ENCODE measurements around the gene TMCC1.
"Not testable (repeated sequence)": the region's sequence is repeated elsewhere in the genome, so short reads cannot be mapped to it uniquely, and the experiment has no call there.

Gene TMCC1

DNA sequence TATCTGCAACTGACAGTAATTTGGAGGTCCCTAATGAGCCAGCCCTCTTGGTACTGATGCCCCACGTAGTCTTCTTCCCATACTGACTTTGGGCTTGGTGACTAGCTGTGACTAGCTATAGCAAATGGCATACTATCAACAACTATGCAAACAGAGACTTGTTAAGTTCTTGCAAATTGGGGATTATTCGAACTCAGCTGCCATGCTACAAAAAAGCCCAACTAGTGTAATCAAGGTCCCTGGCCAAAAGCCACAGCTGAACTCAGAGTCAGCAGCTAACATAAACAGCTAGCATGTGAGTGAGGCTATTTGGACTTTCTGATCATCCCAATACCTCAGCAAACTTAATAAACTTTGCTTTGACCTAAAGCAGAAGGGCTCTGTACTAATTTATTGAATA is 165.8 kb downstream of the TMCC1 start:
- no peak for DNase-seq (ENCODE audit: low read depth in 2 of 2)

DNA sequence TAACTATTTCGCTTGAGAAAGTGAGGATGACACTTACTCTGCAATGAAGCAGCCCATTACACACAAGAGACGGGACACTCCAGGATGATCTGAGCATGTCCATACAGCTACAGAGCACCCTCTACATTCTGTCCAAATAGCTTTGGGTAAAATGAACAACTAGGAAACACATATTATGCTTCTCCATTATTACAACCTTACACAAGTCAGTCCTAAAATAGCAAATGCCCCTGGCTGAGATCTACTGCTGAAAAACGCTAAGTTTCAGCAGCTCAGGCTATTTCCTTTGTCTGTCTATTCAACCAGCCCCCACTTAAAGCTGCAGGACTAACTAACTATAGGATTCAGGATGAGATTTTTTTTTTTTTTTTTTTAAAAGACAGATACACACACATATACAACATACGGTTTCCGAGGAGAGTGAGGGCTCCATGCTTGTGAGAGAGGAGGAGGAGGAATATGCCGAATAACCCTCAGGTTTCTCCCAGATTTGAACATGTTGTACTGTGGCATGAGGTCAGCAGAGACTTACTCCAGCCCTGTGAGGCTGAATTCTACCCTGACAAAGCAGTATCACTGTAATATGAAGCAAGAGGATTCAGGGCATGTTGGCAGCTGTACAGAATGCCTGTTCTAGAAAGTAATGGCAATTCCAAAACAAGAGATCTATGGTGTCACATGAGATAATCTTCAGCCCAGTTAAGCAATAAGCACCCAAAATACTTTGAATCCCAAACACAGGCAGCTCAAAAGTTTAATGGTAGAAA is 169.8 kb downstream of the TMCC1 start:
- DNase-seq (ENCODE audit: low read depth in 2 of 2) = no peak

DNA sequence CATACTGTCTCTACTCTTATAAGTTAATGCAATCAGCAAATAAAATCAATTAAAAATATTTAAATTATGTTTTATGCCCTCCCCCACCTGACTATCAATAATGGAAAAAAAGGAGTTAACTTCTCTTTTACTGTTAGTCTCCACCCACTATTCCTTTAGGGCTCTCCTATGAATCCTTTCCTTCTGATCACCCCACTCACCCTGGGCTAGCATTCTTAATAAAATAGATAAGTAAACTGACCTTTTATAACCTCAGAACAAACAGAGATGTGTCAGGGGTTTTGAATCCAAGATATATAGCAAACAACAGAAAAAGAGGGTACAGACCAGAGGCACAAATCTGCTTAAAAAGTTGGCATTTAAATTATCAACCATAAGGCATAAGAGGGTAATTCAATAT is 171.0 kb downstream of the TMCC1 start:
- no peak for DNase-seq (ENCODE audit: low read depth in 2 of 2)

DNA sequence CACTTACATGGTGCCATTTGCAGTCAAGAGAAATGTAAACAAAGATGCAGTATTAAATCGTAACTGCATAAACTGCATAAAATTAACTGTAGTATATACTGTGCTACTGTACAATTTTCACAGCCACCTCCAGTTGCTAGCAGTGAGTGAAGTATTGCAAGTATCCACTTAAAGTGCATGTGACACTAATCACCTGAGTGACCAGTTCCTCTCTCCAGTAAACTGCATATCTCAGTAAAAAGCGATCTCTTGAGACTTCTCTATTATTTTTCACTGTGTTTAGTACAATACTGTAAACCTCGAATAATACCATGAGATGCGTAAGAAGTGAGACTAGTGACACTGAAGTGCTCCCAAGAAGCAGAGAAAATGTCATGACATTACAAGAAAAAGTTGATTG is 175.3 kb downstream of the TMCC1 start:
- DNase-seq (ENCODE audit: low read depth in 2 of 2) = no peak

DNA sequence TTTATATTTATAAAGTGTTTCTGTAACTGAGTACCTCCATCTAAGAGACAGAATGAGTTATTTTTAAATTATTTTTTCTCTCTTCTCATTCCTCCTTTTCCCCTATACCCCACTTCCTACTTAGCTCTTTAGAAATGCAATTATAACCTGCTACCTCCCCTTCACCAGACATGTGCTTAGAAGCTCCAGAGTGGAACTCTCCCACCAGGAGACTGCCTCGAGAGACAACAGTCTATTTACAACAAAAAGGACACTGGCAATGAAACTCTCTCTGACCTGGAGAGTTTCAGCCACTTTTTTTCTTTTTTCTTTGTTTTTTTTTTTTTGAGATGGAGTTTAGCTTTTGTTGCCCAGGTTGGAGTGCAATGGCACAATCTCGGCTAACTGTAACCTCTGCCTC is 177.7 kb downstream of the TMCC1 start:
- no peak for DNase-seq (ENCODE audit: low read depth in 2 of 2)

DNA sequence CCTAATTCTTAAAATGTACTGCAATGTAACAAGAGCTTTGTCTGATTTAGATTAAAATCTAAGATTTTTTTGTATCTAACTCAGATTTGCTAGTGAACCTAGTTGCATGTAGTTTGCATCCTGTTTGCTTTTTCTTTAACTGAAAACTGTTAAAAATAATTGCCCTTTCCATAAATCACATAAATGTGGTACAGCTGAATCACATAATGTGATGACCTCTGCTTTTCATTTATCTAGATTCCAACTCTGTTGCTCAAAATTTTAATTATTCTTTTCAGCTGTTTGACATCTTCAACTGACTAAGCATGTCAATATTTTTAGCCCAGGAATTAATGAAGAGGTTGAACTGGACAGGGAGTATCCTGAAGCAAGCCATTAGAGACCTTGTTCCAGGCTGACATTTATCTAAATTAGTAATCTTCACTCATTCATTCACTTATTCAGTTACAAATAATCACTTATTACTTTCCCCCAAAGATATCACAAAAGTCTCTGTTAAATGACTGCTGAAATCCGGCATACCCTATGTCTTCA is 185.1 kb downstream of the TMCC1 start:
- DNase-seq (ENCODE audit: low read depth in 2 of 2) = no peak

DNA sequence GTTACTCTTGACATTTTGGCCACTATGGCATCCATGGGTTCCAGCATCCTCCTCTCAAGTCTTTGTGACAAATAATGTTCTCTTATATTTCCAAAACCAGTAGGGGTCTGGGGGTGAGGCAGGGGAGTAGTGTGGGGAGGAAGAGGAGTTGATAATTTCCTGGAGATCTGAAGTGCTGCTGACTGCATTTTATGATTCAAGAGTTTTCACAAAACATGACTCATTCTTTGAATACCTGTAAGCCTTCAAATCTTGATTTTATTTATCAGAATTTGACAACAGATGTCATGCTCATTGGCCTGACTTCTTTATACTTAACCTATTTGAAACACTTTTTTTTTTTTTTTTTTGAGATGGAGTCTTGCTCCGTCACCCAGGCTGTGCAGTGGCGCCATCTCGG is 188.2 kb downstream of the TMCC1 start:
- DNase-seq (ENCODE audit: low read depth in 2 of 2) = no peak

DNA sequence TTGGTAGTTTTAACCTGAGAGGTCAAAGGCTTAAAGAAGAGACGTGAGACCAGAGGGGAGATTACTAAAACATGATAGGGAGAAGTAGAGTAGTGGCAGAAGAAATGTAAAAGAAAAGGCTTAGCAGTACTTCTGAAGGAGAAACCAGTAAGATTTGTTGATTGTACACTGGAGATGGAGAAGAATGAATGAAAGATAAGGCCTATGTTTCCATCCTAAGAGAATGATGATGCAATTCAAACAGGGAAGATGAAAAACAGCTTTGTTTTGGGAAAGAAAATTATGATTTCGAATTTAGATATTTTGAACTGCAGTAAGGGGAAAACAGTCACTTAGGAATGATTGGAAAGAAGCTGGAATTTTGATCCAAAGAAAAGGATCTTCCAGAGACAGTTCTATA is 189.6 kb downstream of the TMCC1 start:
- DNase-seq (ENCODE audit: low read depth in 2 of 2) = no peak

DNA sequence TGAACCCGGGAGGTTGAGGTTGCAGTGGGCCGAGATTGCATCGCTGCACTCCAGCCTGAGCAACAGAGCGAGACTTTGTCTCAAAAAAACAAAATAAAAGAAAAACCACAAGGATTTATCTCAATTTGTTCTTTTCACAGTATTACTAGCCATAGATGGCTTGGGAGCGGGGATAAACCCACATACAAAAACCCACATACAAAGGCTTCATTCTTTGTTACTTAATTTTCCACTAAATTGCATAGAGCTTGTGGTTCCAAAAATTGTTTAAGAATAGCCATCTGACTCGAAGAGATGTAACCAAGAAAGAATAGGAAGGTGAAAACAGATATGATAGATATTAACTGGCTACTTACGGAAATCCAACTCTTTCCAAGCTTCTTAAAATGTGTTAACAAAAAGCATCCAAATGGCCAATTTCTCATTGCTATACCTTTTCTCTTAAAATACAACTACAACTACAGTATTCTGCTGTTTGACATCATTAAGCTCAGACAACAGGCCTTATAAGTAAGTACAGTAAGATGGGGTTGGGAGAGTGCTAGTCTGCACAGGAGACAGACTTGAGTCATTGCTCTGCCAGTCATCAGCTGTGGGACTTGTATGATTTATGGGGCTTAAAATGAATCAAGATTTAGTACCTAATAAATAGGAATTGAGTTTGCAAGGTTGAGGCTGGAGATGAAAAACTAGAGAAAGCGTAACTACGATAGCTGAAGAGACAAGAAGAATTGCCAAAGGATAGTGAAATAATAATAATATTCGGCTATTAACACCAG is 190.4 kb downstream of the TMCC1 start:
- DNase-seq (ENCODE audit: low read depth in 2 of 2) = no peak

DNA sequence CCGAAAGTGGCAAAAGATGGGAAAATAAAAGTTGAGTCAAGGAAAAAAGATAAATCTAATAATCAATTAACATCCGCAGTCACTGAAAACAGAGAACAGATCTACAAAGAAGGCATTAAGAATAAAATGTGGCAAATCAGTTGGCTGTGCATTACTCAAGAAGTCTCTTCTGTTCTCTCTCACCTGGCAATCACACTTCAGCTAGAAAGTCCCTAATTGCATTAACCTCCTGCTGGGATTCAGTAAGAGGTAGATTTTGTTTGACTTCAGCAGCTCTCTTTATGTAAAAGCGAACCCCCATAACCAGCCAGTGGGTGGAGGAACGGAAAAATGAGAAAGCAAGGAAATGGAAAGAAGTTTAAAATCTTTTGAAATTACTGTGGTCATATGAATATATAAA is 192.3 kb downstream of the TMCC1 start:
- DNase-seq (ENCODE audit: low read depth in 2 of 2) = no peak

DNA sequence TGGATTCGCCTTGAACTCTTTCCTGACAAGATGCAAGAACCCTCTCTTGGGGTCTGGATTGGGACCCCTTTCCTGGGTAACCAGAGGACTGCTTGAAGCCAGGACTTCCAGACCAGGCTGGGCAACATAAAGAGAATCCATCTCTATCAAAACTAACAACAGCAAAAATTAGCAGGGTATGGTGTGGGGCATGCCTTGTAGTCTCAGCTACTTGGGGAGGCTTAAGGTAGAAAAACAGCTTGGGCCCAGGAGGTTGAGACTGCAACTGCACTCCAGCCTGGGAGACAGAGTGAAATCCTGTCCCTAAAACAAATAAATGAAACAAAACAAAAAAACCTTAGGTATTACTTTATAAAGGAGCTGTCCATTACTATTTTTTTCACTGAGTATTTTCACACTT is 193.9 kb downstream of the TMCC1 start:
- no peak for DNase-seq (ENCODE audit: low read depth in 2 of 2)

DNA sequence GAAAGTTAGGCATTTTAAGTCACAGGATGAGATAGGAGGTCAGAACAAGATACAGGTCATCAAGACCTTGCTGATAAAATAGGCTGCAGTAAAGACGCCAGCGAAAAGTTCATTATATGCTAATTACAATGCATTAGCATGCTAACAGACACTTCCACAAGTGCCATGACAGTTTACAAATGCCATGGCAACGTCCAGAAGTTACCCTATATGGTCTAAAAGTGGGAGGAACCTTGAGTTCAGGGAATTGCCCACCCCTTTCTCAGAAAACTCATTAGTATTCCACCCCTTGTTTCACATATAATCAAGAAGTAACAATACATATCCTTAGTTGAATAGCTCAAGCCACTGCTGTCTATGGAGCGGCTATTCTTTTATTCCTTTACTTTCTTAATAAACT is 194.3 kb downstream of the TMCC1 start:
- DNase-seq (ENCODE audit: low read depth in 2 of 2) = no peak

DNA sequence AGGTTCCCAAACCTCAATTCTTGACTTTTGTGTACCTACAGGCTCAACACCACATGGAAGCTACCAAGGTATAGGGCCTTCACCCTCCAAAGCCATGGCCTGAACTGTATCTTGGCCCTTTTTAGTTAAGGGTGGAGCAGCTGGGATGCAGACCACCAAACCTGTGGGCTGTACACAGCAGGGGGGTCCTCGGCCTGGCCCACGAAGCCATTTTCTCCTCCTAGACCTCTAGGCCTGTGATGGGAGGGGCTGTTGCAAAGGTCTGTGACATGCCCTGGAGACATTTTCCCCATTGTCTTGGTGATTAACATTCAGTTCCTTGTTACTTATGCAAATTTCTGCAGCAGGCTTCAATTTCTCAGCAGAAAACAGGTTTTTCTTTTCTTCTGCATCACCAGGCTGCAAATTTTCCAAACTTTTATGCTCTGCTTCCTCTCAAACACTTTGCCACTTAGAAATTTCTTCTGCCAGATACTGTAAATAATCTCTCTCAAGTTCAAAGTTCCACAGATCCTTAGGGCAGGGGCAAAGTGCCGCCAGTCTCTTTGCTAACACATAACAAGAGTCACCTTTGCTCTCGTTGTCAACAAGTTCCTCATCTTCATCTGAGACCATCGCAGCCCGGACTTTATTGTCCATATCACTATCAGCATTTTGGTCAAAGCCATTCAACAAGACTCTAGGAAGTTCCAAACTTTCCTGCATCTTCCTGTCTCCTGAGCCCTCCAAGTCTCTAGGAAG is 196.1 kb downstream of the TMCC1 start:
- DNase-seq (ENCODE audit: low read depth in 2 of 2) = no peak

DNA sequence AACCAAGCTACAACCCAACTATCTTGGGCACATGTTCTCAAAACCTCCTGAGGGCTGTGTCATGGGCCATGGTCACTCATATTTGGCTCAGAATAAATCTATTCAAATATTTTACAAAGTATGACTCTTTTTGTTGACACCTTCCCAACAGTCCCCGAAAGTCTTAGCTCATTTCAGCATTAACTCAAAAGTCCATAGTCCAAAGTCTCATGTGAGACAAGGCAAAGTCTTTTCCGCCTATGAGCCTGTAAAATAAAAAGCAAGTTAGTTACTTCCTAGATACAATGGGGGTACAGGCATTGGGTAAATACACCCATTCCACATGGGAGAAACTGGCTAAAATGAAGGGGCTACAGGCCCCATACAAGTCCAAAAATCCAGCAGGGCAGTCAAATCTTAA is 197.1 kb downstream of the TMCC1 start:
- not testable (repeated sequence) for DNase-seq (ENCODE audit: low read depth in 2 of 2)

DNA sequence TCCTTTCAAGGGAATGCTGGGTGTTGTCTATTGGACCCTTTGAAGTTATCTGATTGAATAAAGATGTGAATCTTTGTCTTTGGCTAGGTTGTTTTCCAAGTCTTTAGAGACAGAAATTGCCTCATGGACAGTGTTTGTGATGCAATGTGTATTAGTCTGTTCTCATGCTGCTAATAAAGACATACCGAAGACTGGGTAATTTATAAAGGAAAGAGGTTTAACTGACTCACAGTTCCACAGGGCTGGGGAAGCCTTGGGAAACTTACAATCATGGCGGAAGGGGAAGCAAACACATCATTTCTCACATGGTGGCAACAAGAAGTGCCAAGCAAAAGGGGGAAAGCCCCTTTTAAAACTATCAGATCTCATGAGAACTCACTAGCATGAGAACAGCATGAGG is 198.3 kb downstream of the TMCC1 start:
- DNase-seq (ENCODE audit: low read depth in 2 of 2) = no peak

DNA sequence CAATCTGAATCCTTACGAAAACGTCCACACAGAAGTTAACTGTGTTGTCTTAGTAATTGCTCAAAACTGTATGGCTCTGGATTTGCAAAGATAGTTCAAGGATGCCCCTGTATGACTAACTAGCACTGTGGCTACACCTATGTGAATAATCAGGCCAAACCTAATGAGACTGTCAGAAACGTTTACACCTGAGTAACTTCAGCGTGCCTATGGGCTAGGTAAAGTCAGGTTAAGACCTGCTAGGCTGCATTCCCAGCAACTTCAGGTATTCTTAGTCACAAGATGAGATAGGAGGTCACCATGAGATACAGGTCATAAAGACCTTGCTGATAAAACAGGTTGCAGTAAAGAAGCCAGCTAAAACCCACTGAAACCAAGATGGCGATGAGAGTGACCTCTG is 199.3 kb downstream of the TMCC1 start:
- DNase-seq (ENCODE audit: low read depth in 2 of 2) = no peak

DNA sequence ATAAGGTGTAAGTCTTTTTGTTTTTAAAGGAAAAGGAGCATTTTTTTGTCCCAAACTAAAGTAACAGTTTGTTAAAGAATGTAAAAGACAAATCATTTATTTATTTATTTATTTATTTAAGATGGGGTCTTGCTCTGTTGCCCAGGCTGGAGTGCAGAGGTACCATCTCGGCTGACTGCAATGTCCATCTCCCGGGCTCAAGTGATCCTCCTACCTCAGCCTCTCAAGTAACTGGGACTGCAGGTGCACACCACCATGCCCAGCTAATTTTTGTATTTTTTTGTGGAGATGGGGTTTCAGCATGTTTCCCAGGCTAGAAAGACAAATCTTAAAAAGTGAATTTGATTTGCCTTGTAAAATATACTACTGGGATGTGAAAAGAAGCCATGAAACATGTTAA is 200.8 kb downstream of the TMCC1 start:
- DNase-seq (ENCODE audit: low read depth in 2 of 2) = no peak

DNA sequence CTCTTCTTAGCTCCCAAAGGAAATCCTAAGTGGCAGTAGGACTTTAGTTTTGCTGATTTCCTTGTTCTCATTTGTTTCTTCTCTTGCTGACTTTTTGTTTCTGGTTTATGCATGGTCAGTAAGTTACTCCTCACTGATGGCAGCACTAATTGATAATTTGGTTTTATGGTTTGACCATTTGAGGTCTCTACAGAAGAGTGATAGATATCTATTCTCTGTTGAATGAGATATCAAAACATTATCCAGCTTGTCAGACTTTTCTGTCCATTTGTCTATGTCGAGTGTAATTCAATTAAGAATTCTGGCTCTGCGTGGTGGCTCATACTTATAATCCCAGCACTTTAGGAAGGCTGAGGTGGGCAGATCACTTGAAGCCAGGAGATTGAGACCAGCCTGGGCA is 202.5 kb downstream of the TMCC1 start:
- DNase-seq (ENCODE audit: low read depth in 2 of 2) = no peak

DNA sequence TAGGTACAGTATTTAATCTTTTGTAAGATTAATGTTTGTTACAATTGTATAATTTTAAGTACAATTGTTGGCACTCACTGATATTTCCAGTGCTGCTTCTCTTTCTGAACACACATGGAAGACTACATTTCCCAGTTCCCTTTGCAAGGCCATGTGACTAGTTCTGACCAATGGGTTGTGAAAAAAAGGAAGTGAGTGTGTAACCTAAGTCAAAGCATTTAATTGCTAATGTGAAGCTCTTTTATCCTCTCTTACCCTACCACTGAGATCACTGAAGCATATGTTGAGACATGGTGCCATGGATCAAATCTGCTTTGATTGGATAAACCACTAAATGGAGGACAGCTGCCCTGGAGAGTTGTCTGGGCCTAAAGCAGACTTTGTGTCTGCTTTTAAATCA is 203.1 kb downstream of the TMCC1 start:
- peak in 1 of 2 donors; percentile 5 for DNase-seq (ENCODE audit: low read depth in 2 of 2)

DNA sequence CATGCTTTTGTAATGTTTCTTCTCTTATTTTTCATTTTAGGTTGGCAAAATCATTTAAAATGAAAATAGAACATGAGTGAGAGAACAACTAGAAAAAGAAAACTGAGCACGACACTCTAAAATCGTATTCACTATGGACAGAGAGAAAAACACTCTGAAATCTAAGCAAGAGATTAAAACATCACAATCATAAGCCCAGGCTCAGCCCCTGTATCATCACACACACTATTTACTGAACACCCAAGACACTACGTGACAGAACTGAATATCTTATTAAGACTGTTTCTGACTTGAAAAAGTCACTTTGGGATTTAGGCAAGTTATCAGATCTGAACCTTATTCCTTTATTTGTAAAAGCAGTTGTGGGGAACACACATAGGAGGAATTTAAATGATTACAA is 204.5 kb downstream of the TMCC1 start:
- no peak for DNase-seq (ENCODE audit: low read depth in 2 of 2)

DNA sequence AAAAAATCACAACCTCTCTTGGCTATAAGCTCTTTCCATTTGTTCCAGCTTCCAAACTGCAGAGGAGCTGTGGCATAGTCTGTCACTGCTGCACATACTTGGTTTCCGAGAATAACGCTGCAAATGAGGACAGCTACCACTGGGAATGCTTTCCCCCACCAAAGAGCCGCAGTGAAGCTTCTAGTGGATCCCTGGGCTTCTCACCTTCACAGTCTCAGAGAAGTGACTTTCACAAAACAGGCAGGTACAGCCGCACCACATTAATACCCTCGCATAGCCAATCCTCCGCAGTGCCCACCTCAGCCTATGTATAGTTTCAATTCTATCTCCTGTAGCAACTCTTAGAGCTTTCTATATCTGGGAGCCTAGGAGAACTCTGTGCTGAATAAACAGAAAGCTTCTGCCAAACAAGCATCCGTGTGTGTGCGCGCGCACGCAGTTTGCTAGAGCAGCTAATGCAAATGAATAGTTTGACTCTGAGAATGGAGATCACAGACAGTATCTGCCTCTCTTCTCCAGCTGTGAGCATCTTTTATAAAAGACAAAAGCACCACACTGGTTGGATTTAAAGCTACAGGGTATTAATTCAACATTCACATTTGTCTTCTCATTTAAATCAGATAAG is 205.1 kb downstream of the TMCC1 start:
- DNase-seq (ENCODE audit: low read depth in 2 of 2) = no peak

DNA sequence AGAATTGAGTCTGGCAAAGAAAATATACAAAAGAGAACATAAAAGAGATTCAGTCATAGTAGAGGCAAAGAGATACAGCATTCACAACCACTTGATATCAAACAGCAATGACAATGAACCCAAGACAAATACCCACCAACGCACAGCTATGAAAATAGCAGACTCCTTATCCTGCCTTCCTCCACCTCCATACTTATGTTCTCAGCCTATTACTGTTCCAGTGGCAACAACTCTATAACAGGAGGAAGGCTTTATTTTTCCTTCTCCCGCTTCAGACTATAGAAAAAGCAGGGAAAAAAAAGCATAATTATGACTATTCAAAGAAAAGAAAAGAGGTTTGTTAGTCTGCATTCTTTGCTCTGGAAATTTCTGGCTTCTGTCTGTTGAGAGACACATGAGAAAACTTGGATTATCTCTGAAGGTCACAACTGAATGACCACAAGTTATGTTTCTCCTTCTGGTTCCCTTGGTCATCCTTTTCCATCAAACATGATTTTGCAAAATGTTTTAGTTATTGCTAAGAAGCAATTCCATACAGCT is 205.9 kb downstream of the TMCC1 start:
- DNase-seq (ENCODE audit: low read depth in 2 of 2) = no peak
